Measurements from ENCODE around the gene GNPTAB.

Gene GNPTAB

GRCh38 chr12:101802486-101802885 is 28.3 kb downstream of the GNPTAB start:
- DNase-seq, result no peak

GRCh38 chr12:101799774-101800173 is 31.0 kb downstream of the GNPTAB start:
- DNase-seq, result no peak

GRCh38 chr12:101795786-101796185 is 35.0 kb downstream of the GNPTAB start:
- DNase-seq, result peak; percentile 18

GRCh38 chr12:101795013-101795412 is 35.7 kb downstream of the GNPTAB start:
- DNase-seq, result peak; percentile 76

- DNase-seq, result peak; percentile 72
These were observed 36.2 kb downstream of the GNPTAB start for GRCh38 chr12:101794574-101794973.

- DNase-seq, result peak; percentile 95
These were observed 37.4 kb downstream of the GNPTAB start for GRCh38 chr12:101793401-101793800.

GRCh38 chr12:101792046-101792931 is 38.5 kb downstream of the GNPTAB start:
- DNase-seq, result peak; percentile 65

- no peak for DNase-seq
These were observed 41.6 kb downstream of the GNPTAB start for GRCh38 chr12:101789171-101789570.

- DNase-seq, result no peak
These were observed 45.1 kb downstream of the GNPTAB start for GRCh38 chr12:101785671-101786070.

GRCh38 chr12:101784376-101784775 is 46.4 kb downstream of the GNPTAB start:
- DNase-seq, result no peak

- no peak for DNase-seq
These were observed 46.9 kb downstream of the GNPTAB start for GRCh38 chr12:101783838-101784237.

- no peak for DNase-seq
These were observed 47.6 kb downstream of the GNPTAB start for GRCh38 chr12:101783150-101783549.

- DNase-seq, result no peak
These were observed 48.5 kb downstream of the GNPTAB start for GRCh38 chr12:101782273-101782731.

GRCh38 chr12:101781834-101782233 is 48.9 kb downstream of the GNPTAB start:
- no peak for DNase-seq

- DNase-seq, result no peak
These were observed 50.2 kb downstream of the GNPTAB start for GRCh38 chr12:101780599-101780998.

- no peak for DNase-seq
These were observed 51.1 kb downstream of the GNPTAB start for GRCh38 chr12:101779626-101780025.

- DNase-seq, result no peak
These were observed 51.6 kb downstream of the GNPTAB start for GRCh38 chr12:101779200-101779599.

GRCh38 chr12:101777978-101778377 is 52.8 kb downstream of the GNPTAB start:
- no peak for DNase-seq

- DNase-seq, result no peak
These were observed 53.3 kb downstream of the GNPTAB start for GRCh38 chr12:101777485-101777884.

GRCh38 chr12:101775816-101776215 is 54.9 kb downstream of the GNPTAB start:
- DNase-seq, result no peak

GRCh38 chr12:101773650-101774162 is 57.1 kb downstream of the GNPTAB start:
- DNase-seq, result peak; percentile 85

GRCh38 chr12:101772012-101772775 is 58.6 kb downstream of the GNPTAB start:
- no peak for DNase-seq

GRCh38 chr12:101769865-101770264 is 60.9 kb downstream of the GNPTAB start:
- no peak for DNase-seq

GRCh38 chr12:101768781-101769180 is 62.0 kb downstream of the GNPTAB start:
- no peak for DNase-seq

Data from OCI-M1 (cell line).